GM23338 (cell line): Measurements from ENCODE around the gene TENM4. TPM values are rescaled to one million over a fixed set of nuclear protein-coding genes. Genes with fewer than 3 reads are reported as not detected.

Experiments used
- ATAC-seq: fragments of 200-7000 bp; cut with Tn5 transposase; 3 replicates; pipeline ENCODE4 v1.9.1; 2020
- DNase-seq: peaks from one replicate; pipeline ENCODE4 v3.0.0-alpha.2; 2015; ENCODE audit warnings: low spot score
- H2AFZ ChIP-seq: fragments of 200-600 bp; sonication (generic); 2 replicates; pipeline ENCODE4 v1.8.0; 2016; ENCODE audit warnings: antibody characterized with exemption, mild to moderate bottlenecking, moderate library complexity
- H3F3A ChIP-seq: fragments of 200-600 bp; sonication (generic); replicated peaks from 2 replicates; pipeline ENCODE4 v1.8.0; 2017; ENCODE audit warnings: antibody characterized with exemption, mixed run types, low read depth
- H3K27ac ChIP-seq: fragments of 200-600 bp; sonication (generic); 2 replicates; pipeline ENCODE4 v1.6.1; 2016; ENCODE audit warnings: low read depth
- H3K27me3 ChIP-seq: fragments of 200-600 bp; sonication (generic); 2 replicates; pipeline ENCODE4 v1.8.0; 2016; ENCODE audit warnings: mild to moderate bottlenecking, mixed run types, moderate library complexity; ENCODE audit not compliant: insufficient read depth
- H3K36me3 ChIP-seq: fragments of 200-600 bp; sonication (generic); 2 replicates; pipeline ENCODE4 v1.8.0; 2016; ENCODE audit warnings: mild to moderate bottlenecking; ENCODE audit not compliant: insufficient read depth
- H3K4me1 ChIP-seq: fragments of 200-600 bp; sonication (generic); 2 replicates; pipeline ENCODE4 v1.8.0; 2016; ENCODE audit warnings: mild to moderate bottlenecking, moderate library complexity; ENCODE audit not compliant: insufficient read depth
- H3K4me2 ChIP-seq: fragments of 200-600 bp; sonication (generic); 2 replicates; pipeline ENCODE4 v1.7.1; 2017; ENCODE audit warnings: mixed run types
- H3K4me3 ChIP-seq: fragments of 200-600 bp; sonication (generic); 2 replicates; pipeline ENCODE4 v1.6.1; 2016; ENCODE audit warnings: mixed run types
- H3K79me2 ChIP-seq: fragments of 200-600 bp; sonication (generic); replicated peaks from 2 replicates; pipeline ENCODE4 v1.8.0; 2017; ENCODE audit warnings: mild to moderate bottlenecking; ENCODE audit not compliant: insufficient read depth
- H3K9me2 ChIP-seq: fragments of 200-600 bp; sonication (generic); 2 replicates; pipeline ENCODE4 v1.8.0; 2017; ENCODE audit not compliant: insufficient read depth
- H4K20me1 ChIP-seq: fragments of 200-600 bp; sonication (generic); replicated peaks from 2 replicates; pipeline ENCODE4 v1.8.0; 2017; ENCODE audit warnings: mild to moderate bottlenecking; ENCODE audit not compliant: insufficient read depth
- H3K27ac Mint-ChIP-seq: 2 replicates; pipeline ENCODE4 v1.8.0; 2020; ENCODE audit warnings: inconsistent platforms, mild to moderate bottlenecking, moderate library complexity, mixed read lengths
- H3K27me3 Mint-ChIP-seq: 3 replicates; pipeline ENCODE4 v1.8.0; 2022; ENCODE audit warnings: low read depth, mild to moderate bottlenecking, moderate library complexity, mixed read lengths, inconsistent platforms; ENCODE audit not compliant: insufficient read depth, poor library complexity
- H3K36me3 Mint-ChIP-seq: 3 replicates; pipeline ENCODE4 v1.8.0; 2021; ENCODE audit warnings: low read depth, mild to moderate bottlenecking, inconsistent platforms, moderate library complexity, mixed read lengths
- H3K4me1 Mint-ChIP-seq: 3 replicates; pipeline ENCODE4 v1.8.0; 2020; ENCODE audit warnings: mild to moderate bottlenecking, inconsistent platforms, mixed read lengths
- H3K4me3 Mint-ChIP-seq: 3 replicates; pipeline ENCODE4 v1.8.0; 2021; ENCODE audit warnings: moderate library complexity, mild to moderate bottlenecking, inconsistent platforms, mixed read lengths
- H3K9me3 Mint-ChIP-seq: 3 replicates; pipeline ENCODE4 v1.8.0; 2020; ENCODE audit warnings: moderate library complexity, mild to moderate bottlenecking, inconsistent platforms, mixed read lengths
- EZH2 ChIP-seq: fragments of 200-600 bp; sonication (generic); IDR thresholded peaks from one replicate; pipeline ENCODE4 v1.8.0; 2017; ENCODE audit warnings: antibody characterized with exemption, mild to moderate bottlenecking, low read depth; ENCODE audit not compliant: unreplicated experiment
- POLR2AphosphoS5 ChIP-seq: IDR thresholded peaks from 2 replicates; pipeline ENCODE4 v1.6.1; 2016; ENCODE audit warnings: antibody characterized with exemption, low read depth
- STAT1 ChIP-seq: IDR thresholded peaks from one replicate; pipeline ENCODE4 v1.6.1; 2016; ENCODE audit warnings: antibody characterized with exemption; ENCODE audit not compliant: unreplicated experiment
- polyA plus RNA-seq: library from polyadenylated mRNA; unstranded; fragments of >200 nt; fragmentation: Nextera tagmentation; extraction: Ambion mirVana; gene quantifications from 2 replicates; pipeline ENCODE4 v1.2.1, GENCODE V29; 2016
- total RNA-seq: library from RNA; depleted of rRNA; stranded (reverse); fragments of >200 nt; shearing (Covaris generic); gene quantifications from 2 replicates; pipeline ENCODE4 v1.2.3, GENCODE V29; 2014
- TF ChIP-seq, protein P1 (sequence below): fragments of 250-450 bp; sonication (Bioruptor Pico); IDR thresholded peaks from 2 replicates; pipeline ENCODE4 v1.5.0; 2020; ENCODE audit warnings: mild to moderate bottlenecking, moderate library complexity
- TF ChIP-seq, protein P2 (sequence below): IDR thresholded peaks from 2 replicates; pipeline ENCODE4 v1.6.1; 2016; ENCODE audit warnings: antibody characterized with exemption

TENM4 gene
- total and polyA plus RNA-seq, 2 experiments from 2014 or later: 7.3 TPM

DNA sequence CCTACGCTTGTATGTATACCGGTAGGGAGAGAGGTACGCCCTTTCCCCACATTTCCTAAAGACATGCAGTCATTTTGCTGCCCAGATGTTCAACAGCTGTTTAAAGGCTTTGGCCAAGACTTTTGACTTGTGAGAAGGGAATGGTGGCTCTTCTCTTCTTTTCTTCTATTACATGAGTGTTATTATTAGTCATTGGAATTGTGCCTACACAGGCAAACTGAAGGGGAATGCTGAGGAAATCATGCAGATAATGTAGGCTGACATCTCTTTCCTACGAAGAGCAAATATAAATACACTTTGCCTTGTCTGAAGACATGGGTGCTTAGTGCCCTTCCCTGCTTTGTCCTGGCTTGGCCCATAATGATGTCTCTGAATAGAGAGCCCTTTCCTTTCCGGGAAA lies 671.9 kb downstream of the TENM4 start (continued):
- TF ChIP-seq STAT1 (no peak), EZH2 (no peak), POLR2AphosphoS5 (no peak)
- TF ChIP-seq, protein P1, sequence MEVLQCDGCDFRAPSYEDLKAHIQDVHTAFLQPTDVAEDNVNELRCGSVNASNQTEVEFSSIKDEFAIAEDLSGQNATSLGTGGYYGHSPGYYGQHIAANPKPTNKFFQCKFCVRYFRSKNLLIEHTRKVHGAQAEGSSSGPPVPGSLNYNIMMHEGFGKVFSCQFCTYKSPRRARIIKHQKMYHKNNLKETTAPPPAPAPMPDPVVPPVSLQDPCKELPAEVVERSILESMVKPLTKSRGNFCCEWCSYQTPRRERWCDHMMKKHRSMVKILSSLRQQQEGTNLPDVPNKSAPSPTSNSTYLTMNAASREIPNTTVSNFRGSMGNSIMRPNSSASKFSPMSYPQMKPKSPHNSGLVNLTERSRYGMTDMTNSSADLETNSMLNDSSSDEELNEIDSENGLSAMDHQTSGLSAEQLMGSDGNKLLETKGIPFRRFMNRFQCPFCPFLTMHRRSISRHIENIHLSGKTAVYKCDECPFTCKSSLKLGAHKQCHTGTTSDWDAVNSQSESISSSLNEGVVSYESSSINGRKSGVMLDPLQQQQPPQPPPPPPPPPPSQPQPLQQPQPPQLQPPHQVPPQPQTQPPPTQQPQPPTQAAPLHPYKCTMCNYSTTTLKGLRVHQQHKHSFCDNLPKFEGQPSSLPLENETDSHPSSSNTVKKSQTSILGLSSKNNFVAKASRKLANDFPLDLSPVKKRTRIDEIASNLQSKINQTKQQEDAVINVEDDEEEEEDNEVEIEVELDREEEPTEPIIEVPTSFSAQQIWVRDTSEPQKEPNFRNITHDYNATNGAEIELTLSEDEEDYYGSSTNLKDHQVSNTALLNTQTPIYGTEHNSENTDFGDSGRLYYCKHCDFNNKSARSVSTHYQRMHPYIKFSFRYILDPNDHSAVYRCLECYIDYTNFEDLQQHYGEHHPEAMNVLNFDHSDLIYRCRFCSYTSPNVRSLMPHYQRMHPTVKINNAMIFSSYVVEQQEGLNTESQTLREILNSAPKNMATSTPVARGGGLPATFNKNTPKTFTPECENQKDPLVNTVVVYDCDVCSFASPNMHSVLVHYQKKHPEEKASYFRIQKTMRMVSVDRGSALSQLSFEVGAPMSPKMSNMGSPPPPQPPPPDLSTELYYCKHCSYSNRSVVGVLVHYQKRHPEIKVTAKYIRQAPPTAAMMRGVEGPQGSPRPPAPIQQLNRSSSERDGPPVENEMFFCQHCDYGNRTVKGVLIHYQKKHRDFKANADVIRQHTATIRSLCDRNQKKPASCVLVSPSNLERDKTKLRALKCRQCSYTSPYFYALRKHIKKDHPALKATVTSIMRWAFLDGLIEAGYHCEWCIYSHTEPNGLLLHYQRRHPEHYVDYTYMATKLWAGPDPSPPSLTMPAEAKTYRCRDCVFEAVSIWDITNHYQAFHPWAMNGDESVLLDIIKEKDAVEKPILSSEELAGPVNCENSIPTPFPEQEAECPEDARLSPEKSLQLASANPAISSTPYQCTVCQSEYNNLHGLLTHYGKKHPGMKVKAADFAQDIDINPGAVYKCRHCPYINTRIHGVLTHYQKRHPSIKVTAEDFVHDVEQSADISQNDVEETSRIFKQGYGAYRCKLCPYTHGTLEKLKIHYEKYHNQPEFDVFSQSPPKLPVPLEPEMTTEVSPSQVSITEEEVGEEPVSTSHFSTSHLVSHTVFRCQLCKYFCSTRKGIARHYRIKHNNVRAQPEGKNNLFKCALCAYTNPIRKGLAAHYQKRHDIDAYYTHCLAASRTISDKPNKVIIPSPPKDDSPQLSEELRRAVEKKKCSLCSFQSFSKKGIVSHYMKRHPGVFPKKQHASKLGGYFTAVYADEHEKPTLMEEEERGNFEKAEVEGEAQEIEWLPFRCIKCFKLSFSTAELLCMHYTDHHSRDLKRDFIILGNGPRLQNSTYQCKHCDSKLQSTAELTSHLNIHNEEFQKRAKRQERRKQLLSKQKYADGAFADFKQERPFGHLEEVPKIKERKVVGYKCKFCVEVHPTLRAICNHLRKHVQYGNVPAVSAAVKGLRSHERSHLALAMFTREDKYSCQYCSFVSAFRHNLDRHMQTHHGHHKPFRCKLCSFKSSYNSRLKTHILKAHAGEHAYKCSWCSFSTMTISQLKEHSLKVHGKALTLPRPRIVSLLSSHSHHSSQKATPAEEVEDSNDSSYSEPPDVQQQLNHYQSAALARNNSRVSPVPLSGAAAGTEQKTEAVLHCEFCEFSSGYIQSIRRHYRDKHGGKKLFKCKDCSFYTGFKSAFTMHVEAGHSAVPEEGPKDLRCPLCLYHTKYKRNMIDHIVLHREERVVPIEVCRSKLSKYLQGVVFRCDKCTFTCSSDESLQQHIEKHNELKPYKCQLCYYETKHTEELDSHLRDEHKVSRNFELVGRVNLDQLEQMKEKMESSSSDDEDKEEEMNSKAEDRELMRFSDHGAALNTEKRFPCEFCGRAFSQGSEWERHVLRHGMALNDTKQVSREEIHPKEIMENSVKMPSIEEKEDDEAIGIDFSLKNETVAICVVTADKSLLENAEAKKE (CRISPR knock-in tag): no peak
- TF ChIP-seq, protein P2, sequence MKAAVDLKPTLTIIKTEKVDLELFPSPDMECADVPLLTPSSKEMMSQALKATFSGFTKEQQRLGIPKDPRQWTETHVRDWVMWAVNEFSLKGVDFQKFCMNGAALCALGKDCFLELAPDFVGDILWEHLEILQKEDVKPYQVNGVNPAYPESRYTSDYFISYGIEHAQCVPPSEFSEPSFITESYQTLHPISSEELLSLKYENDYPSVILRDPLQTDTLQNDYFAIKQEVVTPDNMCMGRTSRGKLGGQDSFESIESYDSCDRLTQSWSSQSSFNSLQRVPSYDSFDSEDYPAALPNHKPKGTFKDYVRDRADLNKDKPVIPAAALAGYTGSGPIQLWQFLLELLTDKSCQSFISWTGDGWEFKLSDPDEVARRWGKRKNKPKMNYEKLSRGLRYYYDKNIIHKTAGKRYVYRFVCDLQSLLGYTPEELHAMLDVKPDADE: no peak

DNA sequence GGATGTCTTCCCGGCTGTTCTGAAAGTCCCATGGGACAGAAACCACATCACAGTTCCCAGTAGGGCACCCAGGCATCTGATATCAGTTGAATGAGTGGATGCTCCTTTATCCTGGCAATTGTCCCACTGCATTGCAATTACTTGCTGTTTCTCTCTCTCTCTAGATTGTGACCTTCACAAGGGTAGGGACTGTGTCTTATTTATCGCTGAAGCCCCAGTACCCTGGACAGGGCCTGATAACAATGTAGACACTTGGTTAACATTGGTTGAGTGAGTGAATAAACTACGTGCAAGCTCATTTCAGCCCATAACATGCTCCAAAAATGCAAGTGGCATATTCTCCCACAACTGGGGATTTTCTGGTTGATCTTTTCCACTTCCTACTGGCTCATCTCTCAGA lies 672.5 kb downstream of the TENM4 start:
- H3K4me1 ChIP-seq: no peaks in the 10 kb centered on the region
- no peaks in the 10 kb centered on the region for H3K9me2 ChIP-seq
- H2AFZ ChIP-seq: no peak overlapping the region
- no peaks in the 10 kb centered on the region for H4K20me1 ChIP-seq
- DNase-seq (no peak), ATAC-seq (no peak)
- no peaks in the 10 kb centered on the region for H3K79me2 ChIP-seq
- Mint-ChIP-seq H3K9me3 (no peaks in the 10 kb centered on the region), H3K4me3 (no peak overlapping the region), H3K27ac (no peak overlapping the region), H3K36me3 (no peaks in the 10 kb centered on the region), H3K4me1 (no peaks in the 10 kb centered on the region), H3K27me3 (peaks cover 6% of the 10 kb centered on the region)
- no peak overlapping the region for H3K27ac ChIP-seq
- no peak overlapping the region for H3K4me3 ChIP-seq
- H3K27me3 ChIP-seq: no peaks in the 10 kb centered on the region
- H3K36me3 ChIP-seq: no peaks in the 10 kb centered on the region
- no peak overlapping the region for H3K4me2 ChIP-seq
- H3F3A ChIP-seq: no peaks in the 10 kb centered on the region
- TF ChIP-seq, protein P1 (CRISPR knock-in tag): no peak
